Rectal smooth muscle tissue (tissue), 1 donor: ENCODE measurements around the gene GLIS1.

Experiments used
- H3K27ac ChIP-seq: one replicate; pipeline ENCODE4 v1.7.0; 2013; ENCODE audit warnings: low read depth, low read length, inconsistent platforms
- H3K27me3 ChIP-seq: one replicate; pipeline ENCODE4 v1.7.0; 2013; ENCODE audit warnings: low read length; ENCODE audit not compliant: control insufficient read depth, insufficient read depth
- H3K36me3 ChIP-seq: one replicate; pipeline ENCODE4 v1.7.0; 2013; ENCODE audit warnings: low read length; ENCODE audit not compliant: control insufficient read depth, insufficient read depth
- H3K4me1 ChIP-seq: one replicate; pipeline ENCODE4 v1.7.0; 2013; ENCODE audit warnings: low read length; ENCODE audit not compliant: control insufficient read depth, insufficient read depth
- H3K4me3 ChIP-seq: one replicate; pipeline ENCODE4 v1.7.0; 2013; ENCODE audit warnings: low read length
- H3K9ac ChIP-seq: one replicate; pipeline ENCODE4 v1.7.0; 2013; ENCODE audit warnings: low read length

GLIS1 gene

DNA sequence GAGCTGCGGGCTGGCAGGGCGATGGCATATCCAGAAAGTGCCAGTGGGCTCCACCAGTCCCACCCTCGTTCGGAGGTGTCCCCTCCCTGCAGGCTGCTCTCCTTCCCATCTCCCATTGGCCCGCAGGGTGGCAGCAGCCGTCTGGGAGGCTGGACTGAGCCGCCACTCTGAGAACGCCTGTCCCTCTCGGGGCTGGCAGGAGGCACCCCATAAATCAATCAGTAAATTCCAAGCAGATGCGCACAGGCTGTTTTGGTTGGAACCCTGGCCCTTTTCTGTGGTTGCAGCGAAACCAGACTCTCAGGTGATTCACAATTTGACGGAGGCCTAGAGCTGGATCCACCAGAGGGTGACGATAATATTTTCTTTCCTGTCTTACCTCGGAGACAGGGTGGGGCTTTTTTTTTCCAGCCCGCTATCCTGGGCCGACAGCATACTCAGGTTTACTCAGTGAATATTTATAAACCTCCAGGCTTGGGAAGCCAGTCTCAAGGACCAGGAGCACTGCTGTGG lies 99.7 kb downstream of the GLIS1 start:
- H3K9ac ChIP-seq = no peak overlapping the region
- H3K36me3 ChIP-seq = no peaks in the 10 kb centered on the region
- H3K27ac ChIP-seq = no peak overlapping the region
- no peaks in the 10 kb centered on the region for H3K27me3 ChIP-seq
- peaks cover 4% of the 10 kb centered on the region for H3K4me1 ChIP-seq
- no peak overlapping the region for H3K4me3 ChIP-seq

- Histone ChIP-seq H3K27me3 (no peaks in the 10 kb centered on the region), H3K4me3 (no peak overlapping the region)
These were observed 100.5 kb downstream of the GLIS1 start for GRCh38 chr1:53638360-53639035.

DNA sequence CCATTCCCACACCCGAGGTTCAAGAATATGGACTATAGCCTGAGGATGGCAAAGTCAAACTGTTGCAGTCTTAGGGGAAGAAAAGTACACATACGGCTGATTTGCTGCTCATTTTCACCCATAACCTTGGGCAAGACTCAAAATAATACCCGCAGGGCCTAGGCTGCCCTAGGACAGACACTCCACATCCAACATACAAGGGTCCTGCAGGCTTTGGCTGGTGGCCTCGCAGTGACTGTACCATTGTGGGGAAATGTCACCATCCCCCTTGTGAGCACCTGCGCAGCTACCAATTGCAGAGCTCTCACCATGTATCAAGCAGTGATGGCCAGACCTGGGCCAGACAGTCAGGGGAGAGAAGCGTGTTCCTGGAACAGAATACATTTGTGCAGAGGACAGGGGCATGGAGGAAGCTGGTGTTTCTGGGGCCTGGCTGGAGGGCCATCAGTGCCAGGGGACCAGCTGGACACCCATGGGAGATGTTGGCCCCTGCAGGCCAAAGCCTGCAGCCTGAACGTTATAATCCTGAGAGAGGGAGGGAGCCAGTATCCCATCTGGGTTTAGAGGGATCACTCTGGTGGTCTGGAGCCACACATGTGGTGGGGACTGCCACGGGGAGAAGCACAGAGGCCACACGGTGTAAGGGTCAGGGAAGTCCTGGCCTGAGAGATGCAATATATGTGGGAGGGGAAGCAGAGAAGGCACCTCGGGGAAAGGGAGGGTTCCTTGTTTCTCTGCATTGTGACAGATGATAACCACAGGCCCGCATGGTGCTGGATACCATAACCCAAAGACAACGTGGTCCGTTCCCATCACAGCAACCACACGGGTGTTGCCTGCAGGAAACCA lies 101.2 kb downstream of the GLIS1 start:
- Histone ChIP-seq H3K4me3 (no peak overlapping the region), H3K27ac (no peak overlapping the region), H3K9ac (no peak overlapping the region), H3K36me3 (no peaks in the 10 kb centered on the region), H3K4me1 (no peaks in the 10 kb centered on the region), H3K27me3 (no peaks in the 10 kb centered on the region)

More at GRCh38 chr1:53638360-53639035, 100.5 kb downstream of the GLIS1 start:
- H3K36me3 ChIP-seq = no peaks in the 10 kb centered on the region
- H3K27ac ChIP-seq = no peak overlapping the region
- H3K4me1 ChIP-seq = no peaks in the 10 kb centered on the region
- H3K9ac ChIP-seq = no peak overlapping the region

- no peaks in the 10 kb centered on the region for H3K27me3 ChIP-seq
- no peak overlapping the region for H3K4me3 ChIP-seq
- H3K36me3 ChIP-seq = no peaks in the 10 kb centered on the region
- H3K4me1 ChIP-seq = no peaks in the 10 kb centered on the region
- H3K27ac ChIP-seq = no peak overlapping the region
- H3K9ac ChIP-seq = no peak overlapping the region
These were observed 102.3 kb downstream of the GLIS1 start for GRCh38 chr1:53636621-53637171.

- Histone ChIP-seq H3K9ac (no peak overlapping the region), H3K27ac (no peak overlapping the region), H3K27me3 (no peaks in the 10 kb centered on the region), H3K4me1 (no peaks in the 10 kb centered on the region), H3K4me3 (no peak overlapping the region), H3K36me3 (no peaks in the 10 kb centered on the region)
These were observed 104.4 kb downstream of the GLIS1 start for GRCh38 chr1:53634571-53634979.

DNA sequence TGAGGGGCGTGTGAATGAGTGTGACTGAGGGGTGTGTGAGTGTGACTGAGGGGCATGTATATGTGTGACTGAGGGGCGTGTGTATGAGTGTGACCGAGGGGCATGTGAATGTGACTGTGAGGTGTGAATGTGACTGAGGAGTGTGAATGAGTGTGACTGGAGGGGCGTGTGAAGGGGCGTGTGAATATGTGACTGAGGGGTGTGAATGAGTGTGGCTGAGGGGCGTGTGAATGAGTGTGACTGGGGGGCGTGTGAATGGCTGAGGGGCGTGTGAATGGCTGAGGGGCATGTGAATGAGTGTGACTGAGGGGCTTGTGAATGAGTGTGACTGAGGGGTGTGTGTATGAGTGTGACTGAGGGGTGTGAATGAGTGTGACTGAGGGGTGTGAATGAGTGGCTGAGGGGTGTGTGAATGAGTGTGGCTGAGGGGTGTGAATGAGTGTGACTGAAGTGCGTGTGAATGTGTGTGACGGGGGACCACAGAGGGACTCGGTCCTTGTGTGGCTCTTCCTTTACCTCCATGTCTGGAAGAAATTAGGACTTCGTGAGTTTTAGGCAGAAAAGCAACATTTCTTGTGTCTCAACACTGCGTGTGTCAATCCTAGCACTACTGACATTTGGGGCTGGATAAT lies 105.8 kb downstream of the GLIS1 start:
- Histone ChIP-seq H3K27me3 (no peaks in the 10 kb centered on the region), H3K27ac (no peak overlapping the region), H3K36me3 (no peaks in the 10 kb centered on the region), H3K9ac (no peak overlapping the region), H3K4me3 (no peak overlapping the region), H3K4me1 (no peaks in the 10 kb centered on the region)

DNA sequence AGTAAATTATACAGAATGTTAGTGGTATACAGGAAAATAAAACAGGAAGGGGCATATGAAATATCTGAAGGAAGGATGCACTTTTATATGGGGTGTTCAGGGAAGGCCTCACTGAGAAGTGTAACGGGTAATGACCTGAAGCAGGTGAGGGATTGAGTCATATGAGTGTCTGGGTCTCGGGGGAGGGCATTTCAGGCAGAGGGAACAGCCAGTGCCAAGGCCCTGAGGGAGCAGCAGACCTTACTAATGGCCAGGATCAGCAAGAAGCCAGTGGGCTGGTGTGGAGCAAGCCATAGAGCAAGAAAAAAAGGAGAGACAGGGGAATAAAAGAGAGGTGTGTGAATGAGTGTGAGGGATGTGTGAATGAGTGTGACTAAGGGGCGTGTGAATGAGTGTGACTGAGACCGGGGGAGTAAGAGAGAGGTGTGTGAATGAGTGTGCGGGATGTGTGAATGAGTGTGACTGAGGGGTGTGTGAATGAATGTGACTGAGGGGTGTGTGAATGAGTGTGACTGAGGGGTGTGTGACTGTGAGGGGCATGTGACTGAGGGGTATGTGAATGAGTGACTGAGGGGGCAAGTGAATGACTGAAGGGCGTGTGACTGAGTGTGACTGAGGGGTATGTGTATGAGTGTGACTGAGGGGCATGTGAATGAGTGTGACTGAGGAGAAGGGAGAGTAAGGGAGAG lies 107.2 kb downstream of the GLIS1 start:
- Histone ChIP-seq H3K4me3 (no peak overlapping the region), H3K27ac (no peak overlapping the region), H3K4me1 (no peaks in the 10 kb centered on the region), H3K36me3 (no peaks in the 10 kb centered on the region), H3K27me3 (no peaks in the 10 kb centered on the region), H3K9ac (no peak overlapping the region)

DNA sequence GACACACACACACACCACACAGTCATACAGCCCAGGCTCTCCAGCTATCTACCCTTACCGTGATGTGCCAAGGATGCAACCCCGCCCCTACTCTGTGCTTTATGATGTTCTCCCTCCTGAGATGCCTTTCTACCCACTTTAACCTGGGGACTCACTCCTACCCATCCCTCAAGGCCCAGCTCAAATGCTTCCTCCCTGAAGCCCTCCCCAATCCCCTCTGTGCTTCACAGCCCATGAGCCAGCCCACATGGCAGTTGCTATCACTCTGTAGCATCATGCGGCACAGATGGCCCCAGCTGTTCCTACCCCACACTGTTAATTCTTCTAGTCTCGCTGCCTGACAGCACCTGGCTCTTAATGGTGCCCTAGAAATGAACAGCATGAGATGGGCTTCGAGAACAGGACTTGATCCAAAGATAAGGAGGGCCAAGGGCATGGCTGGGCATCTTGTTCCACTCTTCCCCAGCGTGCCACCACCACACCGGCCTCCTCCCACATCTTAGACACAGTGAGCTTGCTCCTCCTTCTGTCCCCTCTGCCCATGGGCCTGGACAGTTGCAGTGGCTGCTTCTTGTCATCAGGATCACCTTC lies 109.8 kb downstream of the GLIS1 start:
- no peaks in the 10 kb centered on the region for H3K27me3 ChIP-seq
- no peak overlapping the region for H3K9ac ChIP-seq
- no peak overlapping the region for H3K27ac ChIP-seq
- H3K4me3 ChIP-seq = no peak overlapping the region
- no peaks in the 10 kb centered on the region for H3K4me1 ChIP-seq
- no peaks in the 10 kb centered on the region for H3K36me3 ChIP-seq

- Histone ChIP-seq H3K4me1 (no peaks in the 10 kb centered on the region), H3K36me3 (no peaks in the 10 kb centered on the region), H3K9ac (no peak overlapping the region), H3K27me3 (no peaks in the 10 kb centered on the region), H3K27ac (no peak overlapping the region), H3K4me3 (no peak overlapping the region)
These were observed 110.5 kb downstream of the GLIS1 start for GRCh38 chr1:53628286-53628955.

GRCh38 chr1:53627666-53628065 lies 111.3 kb downstream of the GLIS1 start:
- Histone ChIP-seq H3K27me3 (no peaks in the 10 kb centered on the region), H3K4me3 (no peak overlapping the region), H3K9ac (no peak overlapping the region), H3K27ac (no peak overlapping the region), H3K4me1 (no peaks in the 10 kb centered on the region), H3K36me3 (no peaks in the 10 kb centered on the region)

DNA sequence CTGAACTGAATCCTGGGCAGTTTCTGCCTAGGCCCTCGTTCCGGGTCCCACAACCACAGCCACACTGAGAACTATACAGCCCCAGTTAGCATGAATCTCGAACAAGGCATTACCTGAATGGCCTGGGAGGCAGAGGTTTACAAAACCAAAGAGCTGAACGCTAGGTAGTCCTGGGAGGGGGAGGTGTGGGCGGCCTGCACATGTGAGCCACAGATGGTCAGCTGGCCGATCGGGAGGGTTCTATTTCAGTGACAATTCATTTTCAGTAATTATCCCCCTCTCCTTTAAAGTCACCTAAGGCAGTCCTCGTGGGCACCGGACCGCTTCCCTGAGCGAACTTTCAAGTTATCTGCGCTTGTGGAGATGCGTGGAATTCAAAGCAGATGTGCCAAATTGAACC lies 111.9 kb downstream of the GLIS1 start:
- Histone ChIP-seq H3K9ac (no peak overlapping the region), H3K36me3 (no peaks in the 10 kb centered on the region), H3K4me1 (no peaks in the 10 kb centered on the region), H3K27me3 (no peaks in the 10 kb centered on the region), H3K4me3 (no peak overlapping the region), H3K27ac (no peak overlapping the region)
